ENCODE measurements around the gene SLC25A39.

The SLC25A39 gene

DNA sequence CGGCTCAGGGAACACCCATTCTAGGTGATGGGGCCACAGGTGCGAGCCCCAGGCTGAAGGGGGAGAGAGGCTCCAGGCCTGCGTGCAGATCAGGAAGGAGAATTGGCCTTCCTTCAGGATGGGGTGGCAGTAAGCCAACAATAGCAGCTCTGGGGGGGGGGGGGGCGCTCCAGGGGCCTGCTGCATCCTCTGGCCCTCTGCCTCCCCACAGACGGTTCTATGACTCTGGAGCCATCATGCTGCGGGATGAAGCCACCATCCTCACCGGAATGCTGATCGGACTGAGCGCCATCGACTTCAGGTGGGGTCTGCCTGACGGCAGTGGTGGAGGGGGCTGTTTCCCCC is 10.1 kb downstream of the SLC25A39 start:
- Histone ChIP-seq H3K36me3 (ENCODE audit: control insufficient read depth, insufficient read depth, low read length) (no peaks in the 10 kb centered on the region), H3K4me3 (ENCODE audit: low read length) (no peak overlapping the region), H3K27ac (ENCODE audit: low read depth, low read length) (no peak overlapping the region), H3K9ac (ENCODE audit: low read length) (no peak overlapping the region), H4K8ac (ENCODE audit: low read depth, low read length) (no peak overlapping the region), H2BK120ac (ENCODE audit: low read depth, low read length) (no peak overlapping the region), H2BK15ac (replicated peaks; ENCODE audit: low read depth) (no peak overlapping the region), H3K79me1 (ENCODE audit: low read length) (no peaks in the 10 kb centered on the region), H3K27me3 (ENCODE audit: insufficient read depth, low read length, poor library complexity) (no peaks in the 10 kb centered on the region), H3K79me2 (ENCODE audit: control insufficient read depth, insufficient read depth, low read length) (no peaks in the 10 kb centered on the region), H3K18ac (ENCODE audit: low read length) (no peak overlapping the region), H2AK5ac (ENCODE audit: low read length) (no peak overlapping the region), H3K4ac (ENCODE audit: low read depth, low read length) (no peak overlapping the region), H4K5ac (ENCODE audit: low read length) (no peak overlapping the region), H2BK5ac (ENCODE audit: low read length) (no peak overlapping the region), H3K56ac (ENCODE audit: low read length) (no peak overlapping the region), H3K4me2 (ENCODE audit: low read length) (no peak overlapping the region), H3K23ac (ENCODE audit: low read length) (no peak overlapping the region), H3K4me1 (ENCODE audit: control insufficient read depth, low read depth, low read length) (peaks cover 5% of the 10 kb centered on the region)
- no peak for DNase-seq
- no CpG with 5 or more reads among the region's 11 CpGs for WGBS (ENCODE audit: extremely low coverage, insufficient coverage, low lambda C conversion rate)

DNA sequence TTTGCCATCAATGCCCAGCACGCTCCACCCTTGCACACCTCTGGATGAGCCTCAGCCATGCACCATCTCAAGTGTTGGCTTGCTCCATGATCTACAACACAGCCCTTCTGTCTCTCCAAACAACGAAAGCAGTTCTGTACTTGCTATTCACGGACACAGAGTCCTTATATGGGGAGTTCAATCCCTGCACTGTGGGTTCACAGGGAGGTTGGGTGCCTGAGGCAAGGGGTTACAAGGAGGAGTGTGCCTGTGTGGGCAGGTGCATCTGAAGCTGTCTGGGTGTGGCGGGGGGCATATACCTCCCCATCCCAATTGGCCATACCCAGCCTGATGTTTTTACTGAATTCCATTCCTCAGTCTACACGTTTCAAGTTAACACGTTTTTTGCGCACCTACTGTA is 10.6 kb downstream of the SLC25A39 start:
- Histone ChIP-seq H3K79me1 (ENCODE audit: low read length) (no peaks in the 10 kb centered on the region), H3K4me3 (ENCODE audit: low read length) (no peak overlapping the region), H4K5ac (ENCODE audit: low read length) (no peak overlapping the region), H2BK120ac (ENCODE audit: low read depth, low read length) (no peak overlapping the region), H2BK15ac (replicated peaks; ENCODE audit: low read depth) (no peak overlapping the region), H3K27ac (ENCODE audit: low read depth, low read length) (no peak overlapping the region), H3K27me3 (ENCODE audit: insufficient read depth, low read length, poor library complexity) (no peaks in the 10 kb centered on the region), H4K8ac (ENCODE audit: low read depth, low read length) (no peak overlapping the region), H3K4me1 (ENCODE audit: control insufficient read depth, low read depth, low read length) (peaks cover 5% of the 10 kb centered on the region), H2AK5ac (ENCODE audit: low read length) (no peak overlapping the region), H3K79me2 (ENCODE audit: control insufficient read depth, insufficient read depth, low read length) (no peaks in the 10 kb centered on the region), H3K18ac (ENCODE audit: low read length) (no peak overlapping the region), H3K9ac (ENCODE audit: low read length) (no peak overlapping the region), H3K4ac (ENCODE audit: low read depth, low read length) (no peak overlapping the region), H3K4me2 (ENCODE audit: low read length) (no peak overlapping the region), H3K56ac (ENCODE audit: low read length) (no peak overlapping the region), H3K36me3 (ENCODE audit: control insufficient read depth, insufficient read depth, low read length) (no peaks in the 10 kb centered on the region), H2BK5ac (ENCODE audit: low read length) (no peak overlapping the region), H3K23ac (ENCODE audit: low read length) (no peak overlapping the region)
- no peak for DNase-seq
- no CpG with 5 or more reads among the region's 7 CpGs for WGBS (ENCODE audit: extremely low coverage, insufficient coverage, low lambda C conversion rate)

DNA sequence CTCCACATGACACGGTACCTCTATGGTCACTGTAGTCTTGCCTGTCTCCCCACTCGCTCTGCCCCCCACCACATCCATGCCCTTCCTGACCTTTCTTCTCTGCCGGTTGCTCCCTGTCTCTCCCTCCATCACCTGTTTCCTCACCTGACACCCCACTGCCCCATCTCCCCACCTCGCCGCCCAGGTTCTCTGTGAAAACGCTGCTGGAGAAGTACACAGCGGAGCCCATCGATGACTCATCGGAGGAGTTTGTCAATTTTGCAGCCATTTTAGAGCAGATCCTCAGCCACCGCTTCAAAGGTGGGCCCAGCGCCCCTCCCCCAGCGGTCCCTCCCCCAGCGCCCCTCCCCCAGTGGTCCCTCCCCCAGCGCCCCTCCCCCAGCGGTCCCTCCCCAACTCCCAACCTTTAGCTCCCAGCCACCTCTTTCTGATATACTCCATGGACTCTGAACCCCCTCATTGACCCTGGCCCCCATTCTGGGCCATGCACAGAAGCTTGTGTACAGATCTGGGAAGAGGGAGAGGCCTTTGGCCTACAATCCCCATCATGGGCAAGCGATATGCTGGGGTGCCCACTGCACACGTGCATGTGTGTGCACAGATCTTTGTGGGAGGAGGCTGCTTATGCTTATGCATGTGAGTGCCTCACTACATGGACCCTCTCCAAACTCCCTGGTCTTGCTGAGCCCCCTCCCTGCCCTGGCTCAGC is 12.1 kb downstream of the SLC25A39 start:
- Histone ChIP-seq H3K9ac (ENCODE audit: low read length) (no peak overlapping the region), H2BK120ac (ENCODE audit: low read depth, low read length) (no peak overlapping the region), H3K4me2 (ENCODE audit: low read length) (no peak overlapping the region), H3K23ac (ENCODE audit: low read length) (peak overlapping the region; percentile 24), H4K8ac (ENCODE audit: low read depth, low read length) (no peak overlapping the region), H2BK15ac (replicated peaks; ENCODE audit: low read depth) (no peak overlapping the region), H2AK5ac (ENCODE audit: low read length) (no peak overlapping the region), H4K5ac (ENCODE audit: low read length) (no peak overlapping the region), H3K18ac (ENCODE audit: low read length) (no peak overlapping the region), H3K79me2 (ENCODE audit: control insufficient read depth, insufficient read depth, low read length) (no peaks in the 10 kb centered on the region), H3K79me1 (ENCODE audit: low read length) (no peaks in the 10 kb centered on the region), H3K36me3 (ENCODE audit: control insufficient read depth, insufficient read depth, low read length) (no peaks in the 10 kb centered on the region), H3K4me3 (ENCODE audit: low read length) (no peak overlapping the region), H2BK5ac (ENCODE audit: low read length) (no peak overlapping the region), H3K27me3 (ENCODE audit: insufficient read depth, low read length, poor library complexity) (no peaks in the 10 kb centered on the region), H3K27ac (ENCODE audit: low read depth, low read length) (no peak overlapping the region), H3K56ac (ENCODE audit: low read length) (no peak overlapping the region), H3K4me1 (ENCODE audit: control insufficient read depth, low read depth, low read length) (peaks cover 6% of the 10 kb centered on the region), H3K4ac (ENCODE audit: low read depth, low read length) (no peak overlapping the region)
- no CpG with 5 or more reads among the region's 17 CpGs for WGBS (ENCODE audit: extremely low coverage, insufficient coverage, low lambda C conversion rate)
- no peak for DNase-seq

DNA sequence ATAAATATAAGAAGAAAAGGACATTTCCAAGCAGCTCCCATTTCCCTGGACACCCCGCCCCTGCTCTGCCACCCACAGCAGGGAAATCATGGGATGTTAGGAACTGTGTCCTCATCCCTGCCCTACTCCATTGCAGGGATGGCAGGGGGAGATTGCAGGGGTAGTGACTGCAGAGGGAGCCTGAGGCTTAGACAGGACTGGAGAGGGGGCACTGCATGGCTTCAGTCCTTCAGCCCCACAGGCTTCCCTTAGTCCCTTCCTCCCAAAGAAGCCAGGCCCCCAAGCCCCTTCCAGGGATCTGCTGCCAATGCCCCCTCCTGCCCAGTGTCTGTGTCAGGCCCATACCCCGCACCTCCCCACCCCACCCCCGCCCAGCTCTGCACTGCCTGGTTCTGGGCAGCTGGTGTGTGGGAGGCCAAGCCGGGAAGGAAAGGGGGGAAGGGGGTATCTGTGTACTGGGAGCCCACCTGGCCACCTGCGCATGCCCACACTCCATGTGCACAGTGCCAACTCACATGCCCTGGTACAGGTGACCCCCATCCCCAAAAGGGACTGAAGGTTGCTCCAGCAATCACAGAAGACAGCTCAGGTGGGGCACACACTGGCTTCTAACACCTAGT is 13.0 kb downstream of the SLC25A39 start:
- Histone ChIP-seq H4K8ac (ENCODE audit: low read depth, low read length) (no peak overlapping the region), H2BK120ac (ENCODE audit: low read depth, low read length) (no peak overlapping the region), H2BK5ac (ENCODE audit: low read length) (no peak overlapping the region), H3K27me3 (ENCODE audit: insufficient read depth, low read length, poor library complexity) (no peaks in the 10 kb centered on the region), H3K27ac (ENCODE audit: low read depth, low read length) (no peak overlapping the region), H2AK5ac (ENCODE audit: low read length) (no peak overlapping the region), H3K9ac (ENCODE audit: low read length) (no peak overlapping the region), H3K4me3 (ENCODE audit: low read length) (no peak overlapping the region), H3K18ac (ENCODE audit: low read length) (no peak overlapping the region), H3K23ac (ENCODE audit: low read length) (no peak overlapping the region), H3K79me2 (ENCODE audit: control insufficient read depth, insufficient read depth, low read length) (no peaks in the 10 kb centered on the region), H3K4me2 (ENCODE audit: low read length) (no peak overlapping the region), H3K4me1 (ENCODE audit: control insufficient read depth, low read depth, low read length) (peaks cover 9% of the 10 kb centered on the region), H3K36me3 (ENCODE audit: control insufficient read depth, insufficient read depth, low read length) (no peaks in the 10 kb centered on the region), H3K56ac (ENCODE audit: low read length) (no peak overlapping the region), H4K5ac (ENCODE audit: low read length) (no peak overlapping the region), H3K4ac (ENCODE audit: low read depth, low read length) (no peak overlapping the region), H3K79me1 (ENCODE audit: low read length) (no peaks in the 10 kb centered on the region), H2BK15ac (replicated peaks; ENCODE audit: low read depth) (no peak overlapping the region)
- WGBS (ENCODE audit: extremely low coverage, insufficient coverage, low lambda C conversion rate), result no CpG with 5 or more reads among the region's 5 CpGs
- no peak for DNase-seq

DNA sequence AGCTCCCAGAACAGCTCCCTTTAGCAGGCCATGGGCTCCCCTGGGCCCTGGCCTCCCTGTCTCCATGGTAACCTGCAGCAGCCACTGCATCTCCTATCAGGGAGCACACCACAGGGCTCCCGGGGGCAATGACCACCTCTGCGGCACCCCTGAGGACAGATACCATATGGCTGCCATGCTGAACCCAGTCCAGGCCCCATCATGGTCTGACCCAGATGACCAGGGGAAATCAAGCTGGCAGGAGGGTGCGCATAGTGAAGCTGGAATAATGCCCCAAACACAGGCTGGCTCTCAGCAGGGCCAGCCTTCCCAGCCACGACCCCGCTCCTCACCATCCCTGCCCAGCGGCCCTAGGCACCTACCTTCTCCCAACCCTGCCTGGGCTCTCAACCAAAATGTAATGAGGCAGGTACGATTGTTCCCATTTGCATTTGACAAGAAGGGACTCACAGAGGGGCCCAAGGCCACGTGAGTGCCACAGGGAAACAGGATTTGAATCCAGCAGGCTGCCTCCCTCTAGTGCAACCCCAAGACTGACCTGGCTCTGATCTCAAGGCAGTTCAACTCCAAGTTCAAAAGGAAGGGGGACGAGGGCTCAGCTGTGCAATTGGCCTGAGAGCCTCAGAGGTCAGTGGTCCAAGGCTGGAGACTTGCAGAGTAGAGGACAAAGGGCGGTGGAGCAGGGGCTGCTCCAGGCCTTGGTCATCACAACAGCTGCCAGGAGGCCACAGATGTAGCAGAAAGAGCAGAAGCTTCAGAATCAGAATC is 13.8 kb downstream of the SLC25A39 start:
- Histone ChIP-seq H3K36me3 (ENCODE audit: control insufficient read depth, insufficient read depth, low read length) (no peaks in the 10 kb centered on the region), H4K5ac (ENCODE audit: low read length) (no peak overlapping the region), H3K4me1 (ENCODE audit: control insufficient read depth, low read depth, low read length) (peaks cover 6% of the 10 kb centered on the region), H3K4ac (ENCODE audit: low read depth, low read length) (no peak overlapping the region), H3K4me2 (ENCODE audit: low read length) (no peak overlapping the region), H3K27me3 (ENCODE audit: insufficient read depth, low read length, poor library complexity) (no peaks in the 10 kb centered on the region), H4K8ac (ENCODE audit: low read depth, low read length) (no peak overlapping the region), H3K79me1 (ENCODE audit: low read length) (no peaks in the 10 kb centered on the region), H3K23ac (ENCODE audit: low read length) (no peak overlapping the region), H2BK120ac (ENCODE audit: low read depth, low read length) (no peak overlapping the region), H3K79me2 (ENCODE audit: control insufficient read depth, insufficient read depth, low read length) (no peaks in the 10 kb centered on the region), H3K27ac (ENCODE audit: low read depth, low read length) (no peak overlapping the region), H2BK5ac (ENCODE audit: low read length) (no peak overlapping the region), H3K56ac (ENCODE audit: low read length) (no peak overlapping the region), H3K9ac (ENCODE audit: low read length) (no peak overlapping the region), H2BK15ac (replicated peaks; ENCODE audit: low read depth) (no peak overlapping the region), H3K18ac (ENCODE audit: low read length) (no peak overlapping the region), H2AK5ac (ENCODE audit: low read length) (no peak overlapping the region), H3K4me3 (ENCODE audit: low read length) (no peak overlapping the region)
- DNase-seq, result no peak
- WGBS (ENCODE audit: extremely low coverage, insufficient coverage, low lambda C conversion rate), result no CpG with 5 or more reads among the region's 10 CpGs
